ENCODE measurements around the gene GXYLT2. TPM values are rescaled to one million over a fixed set of nuclear protein-coding genes. Genes with fewer than 3 reads are reported as not detected.
A peak's percentile ranks its signal among the peaks of the same experiment; 100 is the strongest.

Gene GXYLT2, protein sequence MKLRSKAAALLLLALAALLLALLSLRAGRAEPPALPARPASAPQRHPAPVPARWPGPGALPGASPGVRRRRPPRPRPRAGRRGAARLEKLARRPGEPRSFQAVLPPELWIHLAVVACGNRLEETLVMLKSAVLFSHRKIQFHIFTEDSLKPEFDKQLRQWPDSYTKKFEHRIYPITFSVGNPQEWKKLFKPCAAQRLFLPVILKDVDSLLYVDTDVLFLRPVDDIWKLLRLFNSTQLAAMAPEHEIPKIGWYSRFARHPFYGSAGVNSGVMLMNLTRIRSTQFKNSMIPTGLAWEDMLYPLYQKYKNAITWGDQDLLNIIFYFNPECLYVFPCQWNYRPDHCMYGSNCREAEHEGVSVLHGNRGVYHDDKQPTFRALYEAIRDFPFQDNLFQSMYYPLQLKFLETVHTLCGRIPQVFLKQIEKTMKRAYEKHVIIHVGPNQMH
- total RNA-seq (2014; rRNA removed; shearing (Covaris generic)) (5.1 and 5.8 TPM in 2 replicates), polyA plus RNA-seq (2016; fragmentation: Nextera tagmentation; extraction: Ambion mirVana) (2.0 and 3.0 TPM in 2 replicates)
- long read RNA-seq, partial matches to known transcripts: 0 of 1 reads
- long read RNA-seq, other reads (novel, unspliced or antisense): 1 of 1 reads

DNA sequence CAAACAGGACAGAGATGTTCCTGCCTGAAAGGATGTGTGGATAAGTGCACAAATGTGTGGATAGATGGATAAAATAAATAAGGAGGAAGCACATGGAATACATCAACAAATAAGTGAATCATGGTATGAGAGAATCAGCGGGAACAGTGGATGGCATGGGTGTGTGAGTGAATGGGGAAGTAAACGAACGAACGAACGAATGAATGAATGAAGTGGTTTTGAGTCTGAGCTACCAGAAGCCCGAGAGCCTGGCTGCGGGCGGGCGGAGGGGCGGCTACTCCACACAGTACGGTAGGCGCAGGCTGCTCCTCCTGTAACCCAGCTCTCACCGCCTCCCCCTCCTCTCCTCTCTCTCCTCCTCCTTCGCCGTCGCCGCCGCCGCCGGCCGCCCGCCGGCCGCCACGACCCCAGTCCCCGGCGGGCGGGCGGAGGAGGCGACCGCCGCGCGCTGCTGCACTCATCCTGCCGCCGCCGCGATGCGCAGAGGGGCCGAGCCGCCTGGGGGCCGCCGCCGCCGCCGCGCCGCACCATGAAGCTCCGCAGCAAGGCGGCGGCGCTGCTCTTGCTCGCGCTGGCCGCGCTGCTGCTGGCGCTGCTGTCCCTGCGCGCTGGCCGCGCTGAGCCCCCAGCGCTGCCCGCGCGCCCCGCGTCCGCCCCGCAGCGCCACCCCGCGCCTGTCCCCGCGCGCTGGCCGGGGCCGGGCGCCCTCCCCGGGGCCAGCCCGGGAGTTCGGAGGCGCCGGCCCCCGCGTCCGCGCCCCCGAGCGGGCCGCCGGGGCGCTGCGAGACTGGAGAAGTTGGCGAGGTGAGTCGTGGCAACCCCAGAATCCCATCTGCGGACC is at the start of gene GXYLT2:
Gene GXYLT2 (plus strand): TSS at position 342 of the 841 bp plus-strand sequence. CDS start 188 bp downstream, at position 530.
- Histone ChIP-seq H2AFZ (peak within 1 kb of the TSS; percentile 100), H3K4me3 (peak within 1 kb of the TSS; percentile 70), H3K79me2 (replicated peaks; ENCODE audit: insufficient read depth) (no peaks in the 10 kb centered on the region), H3K4me1 (ENCODE audit: insufficient read depth) (peaks cover 20% of the 10 kb centered on the region), H3K9me2 (ENCODE audit: insufficient read depth) (no peaks in the 10 kb centered on the region), H3F3A (replicated peaks; ENCODE audit: low read depth) (no peaks in the 10 kb centered on the region), H3K27ac (ENCODE audit: low read depth) (no peak within 1 kb of the TSS), H3K4me2 (peak within 1 kb of the TSS; percentile 94), H3K36me3 (ENCODE audit: insufficient read depth) (no peaks in the 10 kb centered on the region; the same call in 1 of the 2 replicates), H3K27me3 (ENCODE audit: insufficient read depth) (peaks cover 45% of the 10 kb centered on the region), H4K20me1 (replicated peaks; ENCODE audit: insufficient read depth) (no peaks in the 10 kb centered on the region; the same call in 1 of the 2 replicates)
- peak; percentile 88 for DNase-seq (ENCODE audit: low spot score)
- Mint-ChIP-seq H3K27me3 (ENCODE audit: insufficient read depth, low read depth, poor library complexity) (peaks cover 17% of the 10 kb centered on the region), H3K4me3 (peak within 1 kb of the TSS; percentile 78), H3K4me1 (peaks cover 24% of the 10 kb centered on the region), H3K27ac (no peak within 1 kb of the TSS), H3K9me3 (peaks cover 4% of the 10 kb centered on the region; the same call in 1 of the 3 replicates), H3K36me3 (ENCODE audit: low read depth) (no peaks in the 10 kb centered on the region)
- no peak for TF ChIP-seq CREB1 (CRISPR knock-in tag; IDR thresholded peaks at IDR 0.05; ENCODE audit: low read depth)
- TF ChIP-seq POLR2AphosphoS5 (IDR thresholded peaks at IDR 0.05; ENCODE audit: low read depth): 0 out of 2 replicates have a peak, but pooled peaks have one; percentile 16
- TF ChIP-seq, protein P1, sequence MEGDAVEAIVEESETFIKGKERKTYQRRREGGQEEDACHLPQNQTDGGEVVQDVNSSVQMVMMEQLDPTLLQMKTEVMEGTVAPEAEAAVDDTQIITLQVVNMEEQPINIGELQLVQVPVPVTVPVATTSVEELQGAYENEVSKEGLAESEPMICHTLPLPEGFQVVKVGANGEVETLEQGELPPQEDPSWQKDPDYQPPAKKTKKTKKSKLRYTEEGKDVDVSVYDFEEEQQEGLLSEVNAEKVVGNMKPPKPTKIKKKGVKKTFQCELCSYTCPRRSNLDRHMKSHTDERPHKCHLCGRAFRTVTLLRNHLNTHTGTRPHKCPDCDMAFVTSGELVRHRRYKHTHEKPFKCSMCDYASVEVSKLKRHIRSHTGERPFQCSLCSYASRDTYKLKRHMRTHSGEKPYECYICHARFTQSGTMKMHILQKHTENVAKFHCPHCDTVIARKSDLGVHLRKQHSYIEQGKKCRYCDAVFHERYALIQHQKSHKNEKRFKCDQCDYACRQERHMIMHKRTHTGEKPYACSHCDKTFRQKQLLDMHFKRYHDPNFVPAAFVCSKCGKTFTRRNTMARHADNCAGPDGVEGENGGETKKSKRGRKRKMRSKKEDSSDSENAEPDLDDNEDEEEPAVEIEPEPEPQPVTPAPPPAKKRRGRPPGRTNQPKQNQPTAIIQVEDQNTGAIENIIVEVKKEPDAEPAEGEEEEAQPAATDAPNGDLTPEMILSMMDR (conservative IDR thresholded peaks at IDR 0.05; ENCODE audit: low read depth in 2 of 2): 0 out of 4 replicates have a peak, but pooled peaks of 1 of the 2 experiments have one; percentile 4
- peak; percentile 89 for ATAC-seq

DNA sequence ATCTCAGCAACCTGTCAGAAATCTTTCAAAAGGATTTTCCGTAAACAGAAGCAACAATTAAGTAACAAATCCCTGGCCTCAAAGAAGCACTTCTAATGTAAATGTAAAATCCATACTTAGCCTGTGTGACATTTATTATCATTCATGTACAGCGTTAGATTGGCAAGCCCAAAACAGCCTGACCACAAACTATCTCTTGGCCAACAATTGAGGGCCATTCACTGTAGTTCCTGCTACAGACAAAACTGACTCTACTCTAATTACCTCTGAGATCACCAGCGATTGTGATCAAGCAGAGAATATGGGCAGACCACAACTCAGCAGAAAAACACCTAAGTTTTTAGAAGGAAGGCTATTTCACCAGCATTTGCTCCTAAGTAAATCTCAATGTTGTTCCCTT is 48.8 kb upstream of the GXYLT2 start:
- H3F3A ChIP-seq (replicated peaks; ENCODE audit: low read depth): no peaks in the 10 kb centered on the region
- no peaks in the 10 kb centered on the region for H3K9me2 ChIP-seq (ENCODE audit: insufficient read depth)
- Mint-ChIP-seq H3K4me1 (no peaks in the 10 kb centered on the region), H3K27ac (no peak overlapping the region), H3K4me3 (no peak overlapping the region), H3K36me3 (ENCODE audit: low read depth) (peaks cover 42% of the 10 kb centered on the region), H3K9me3 (peaks cover 9% of the 10 kb centered on the region; the same call in 2 of the 3 replicates), H3K27me3 (ENCODE audit: insufficient read depth, low read depth, poor library complexity) (no peaks in the 10 kb centered on the region)
- no peaks in the 10 kb centered on the region for H4K20me1 ChIP-seq (replicated peaks; ENCODE audit: insufficient read depth)
- no peak overlapping the region for H3K4me3 ChIP-seq
- ATAC-seq: no peak
- no peak for DNase-seq (ENCODE audit: low spot score)
- H3K4me2 ChIP-seq: no peak overlapping the region
- H3K36me3 ChIP-seq (ENCODE audit: insufficient read depth): no peaks in the 10 kb centered on the region; the same call in 1 of the 2 replicates
- H2AFZ ChIP-seq: no peak overlapping the region
- no peaks in the 10 kb centered on the region for H3K27me3 ChIP-seq (ENCODE audit: insufficient read depth)
- H3K4me1 ChIP-seq (ENCODE audit: insufficient read depth): no peaks in the 10 kb centered on the region
- H3K79me2 ChIP-seq (replicated peaks; ENCODE audit: insufficient read depth): peaks cover 4% of the 10 kb centered on the region; the same call in 1 of the 2 replicates
- no peak overlapping the region for H3K27ac ChIP-seq (ENCODE audit: low read depth)
- TF ChIP-seq JUNB (IDR thresholded peaks at IDR 0.05; ENCODE audit: unreplicated experiment): no peak
- TF ChIP-seq, protein P1 (conservative IDR thresholded peaks at IDR 0.05; ENCODE audit: low read depth in 2 of 2): no peak
- TF ChIP-seq STAT1 (IDR thresholded peaks at IDR 0.05; ENCODE audit: unreplicated experiment): no peak
- no peak for TF ChIP-seq POLR2AphosphoS5 (IDR thresholded peaks at IDR 0.05; ENCODE audit: low read depth)
- TF ChIP-seq ZNF331 (CRISPR knock-in tag; IDR thresholded peaks at IDR 0.05; ENCODE audit: low read depth): no peak
- TF ChIP-seq NANOG (IDR thresholded peaks at IDR 0.05; ENCODE audit: borderline replicate concordance): no peak

Data from GM23338 (cell line).